CD4-positive, alpha-beta T cell treated with Interleukin-12 subunit alpha and Interleukin-12 subunit beta, for 1 hour (primary cell): ENCODE measurements around the gene TSPYL4.

ENCODE experiments used
- DNase-seq: peaks from one replicate; pipeline ENCODE4 v3.0.0-alpha.2; 2020

TSPYL4 gene

DNA sequence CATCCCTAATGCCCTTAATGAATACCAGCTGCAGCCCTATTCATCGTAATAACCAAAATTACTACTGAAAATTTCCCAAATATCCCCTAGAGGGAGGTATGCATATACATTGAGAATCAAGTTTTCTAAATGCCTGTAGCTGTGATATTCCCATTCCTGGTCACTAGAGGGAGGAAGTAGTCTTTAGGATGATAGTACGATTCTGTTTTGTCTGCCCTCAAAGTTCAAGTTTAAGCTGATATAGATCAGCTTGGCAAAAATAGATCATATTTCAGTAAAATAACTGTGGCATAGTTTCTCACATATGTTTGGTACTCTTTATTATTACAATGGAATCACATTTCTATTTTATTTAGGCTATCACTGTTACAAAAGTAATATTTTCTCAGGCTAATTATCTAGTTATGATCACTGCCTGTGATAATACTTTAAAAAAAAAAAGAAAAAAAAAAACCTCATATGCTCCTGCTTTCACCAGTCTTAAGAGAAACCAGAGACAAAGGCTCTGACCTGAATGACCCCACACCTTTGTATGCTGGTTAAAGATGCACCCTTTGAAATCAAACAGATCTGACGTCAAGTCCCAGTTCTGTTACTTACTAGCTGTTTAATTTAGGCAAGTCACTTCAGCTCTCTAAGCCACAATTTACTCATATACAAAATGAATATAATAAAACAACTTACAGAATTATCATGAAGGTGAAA is 14.9 kb upstream of the TSPYL4 start:
- DNase-seq, result peak; percentile 68

DNA sequence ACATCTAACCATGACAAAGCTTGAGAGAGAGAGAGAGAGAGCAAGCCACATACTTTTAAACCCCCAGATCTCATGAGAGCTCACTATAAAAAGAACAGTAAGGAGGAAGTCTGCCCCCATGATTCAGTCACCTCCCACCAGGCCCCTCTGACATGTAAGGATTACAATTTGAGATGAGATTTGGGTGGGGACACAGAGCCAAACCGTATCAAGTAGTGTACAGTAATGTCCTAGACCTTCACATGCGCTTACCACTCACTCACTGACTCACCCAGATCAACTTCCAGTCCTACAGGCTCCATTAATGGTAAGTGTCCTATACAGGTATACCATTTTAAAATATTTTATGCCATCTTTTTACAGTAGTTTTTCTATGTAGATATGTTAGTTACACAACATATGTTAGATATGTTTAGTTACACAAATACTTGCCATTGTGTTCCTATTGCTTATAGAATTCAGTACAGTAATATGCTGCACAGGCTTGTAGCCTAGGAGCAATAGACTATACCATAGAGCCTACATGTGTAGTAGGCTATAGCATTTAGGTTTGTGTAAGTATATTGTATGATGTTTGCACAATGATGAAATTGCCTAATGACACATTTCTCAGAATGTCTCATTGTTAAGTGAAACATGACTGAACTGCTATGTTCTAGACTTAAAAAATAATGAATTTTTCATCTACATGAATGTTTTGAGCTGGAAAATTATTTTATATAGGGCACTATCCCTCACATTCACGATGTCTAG is 14.1 kb upstream of the TSPYL4 start:
- DNase-seq, result no peak

- no peak for DNase-seq
These were observed 12.9 kb upstream of the TSPYL4 start for GRCh38 chr6:116266803-116267202.

GRCh38 chr6:116265041-116265829 is 11.4 kb upstream of the TSPYL4 start:
- no peak for DNase-seq

GRCh38 chr6:116263353-116263752 is 9.5 kb upstream of the TSPYL4 start:
- no peak for DNase-seq

GRCh38 chr6:116258520-116258919 is 4.6 kb upstream of the TSPYL4 start:
- DNase-seq, result no peak

DNA sequence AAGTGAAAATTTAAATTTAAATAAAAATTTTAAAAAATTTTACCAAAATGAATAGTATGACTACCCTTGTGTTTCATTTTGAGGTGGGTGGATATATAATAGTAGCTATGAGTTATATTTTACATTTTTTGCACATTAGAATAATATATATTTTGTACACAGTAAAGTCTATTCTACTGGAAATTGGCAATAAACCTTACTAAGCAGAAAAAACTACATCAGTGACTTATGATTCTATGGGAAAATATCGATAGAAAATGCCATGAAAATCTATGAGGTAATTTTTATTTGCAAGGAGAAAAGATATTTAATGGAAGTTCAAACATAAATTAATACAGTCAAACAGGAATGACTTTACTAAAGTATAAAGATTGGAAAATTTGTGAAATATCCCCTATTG is 2.8 kb upstream of the TSPYL4 start:
- no peak for DNase-seq

DNA sequence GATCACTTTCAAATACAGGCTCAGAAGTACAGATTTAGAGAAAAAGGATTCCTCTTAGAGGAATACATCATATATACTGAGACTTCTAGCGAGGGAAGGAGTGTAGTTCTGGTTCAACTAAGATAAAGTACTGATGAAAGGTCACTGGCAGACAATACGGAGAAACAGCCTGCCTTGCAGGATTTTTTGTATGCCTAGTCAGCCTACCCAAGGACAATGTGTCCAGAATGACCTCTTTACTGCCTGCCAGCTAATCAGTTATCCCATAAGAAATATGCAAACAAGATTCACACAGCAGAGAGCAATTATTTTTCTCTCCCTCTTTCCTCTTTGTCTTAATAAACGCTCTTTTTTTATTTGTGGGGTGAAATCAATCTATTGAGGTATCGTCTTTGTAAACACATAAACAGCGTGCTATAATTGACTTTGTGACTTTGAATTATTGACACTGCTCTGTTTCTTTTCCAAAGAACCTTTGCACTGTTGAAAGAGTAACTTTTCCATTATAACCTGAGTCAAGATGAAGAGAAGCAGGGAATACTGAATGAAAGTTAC is 1.4 kb upstream of the TSPYL4 start:
- no peak for DNase-seq

GRCh38 chr6:116254297-116255056 is 602 bp upstream of the TSPYL4 start:
- DNase-seq, result no peak

GRCh38 chr6:116253188-116253504 is 729 bp downstream of the TSPYL4 start:
- DNase-seq, result no peak

DNA sequence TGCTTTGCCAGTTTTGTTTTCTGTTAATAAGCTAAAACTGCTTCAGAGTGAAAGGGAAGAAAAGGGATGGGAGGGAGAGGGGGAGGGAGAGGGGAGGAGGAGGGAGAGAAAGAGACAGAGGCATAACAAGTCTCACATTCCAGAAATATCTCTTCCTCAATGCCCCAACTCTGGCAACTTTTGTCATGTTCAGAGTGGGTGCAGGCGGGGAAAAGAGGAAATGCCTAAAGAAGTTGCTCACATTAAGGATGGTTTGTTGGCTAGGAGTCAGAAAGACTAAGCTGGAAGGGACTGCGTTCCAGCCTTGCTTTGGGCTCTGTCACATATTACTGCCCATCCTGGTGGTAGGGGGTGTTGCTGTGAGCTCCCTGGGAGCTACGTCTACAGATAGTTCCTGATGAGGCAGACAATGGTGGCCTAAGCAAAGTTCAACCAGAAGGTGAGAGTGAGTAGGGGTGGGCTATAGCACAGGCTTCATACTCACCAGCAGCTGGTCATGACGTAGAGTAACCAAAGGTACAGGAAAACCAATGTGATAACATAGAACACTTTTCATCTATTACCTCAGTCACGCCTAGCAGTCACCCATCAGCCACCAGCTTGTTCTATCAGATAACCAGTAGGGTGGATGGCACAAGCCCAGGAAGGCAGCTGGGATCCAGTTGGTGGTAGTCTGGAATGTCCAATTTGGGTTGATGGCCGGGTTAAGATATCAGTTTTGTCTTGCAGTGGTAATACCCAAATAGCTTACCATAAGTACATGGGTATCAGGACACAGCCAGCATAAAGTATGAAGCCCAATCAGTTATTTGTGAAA is 2.1 kb downstream of the TSPYL4 start:
- no peak for DNase-seq

GRCh38 chr6:116248577-116248976 is 5.3 kb downstream of the TSPYL4 start:
- no peak for DNase-seq

DNA sequence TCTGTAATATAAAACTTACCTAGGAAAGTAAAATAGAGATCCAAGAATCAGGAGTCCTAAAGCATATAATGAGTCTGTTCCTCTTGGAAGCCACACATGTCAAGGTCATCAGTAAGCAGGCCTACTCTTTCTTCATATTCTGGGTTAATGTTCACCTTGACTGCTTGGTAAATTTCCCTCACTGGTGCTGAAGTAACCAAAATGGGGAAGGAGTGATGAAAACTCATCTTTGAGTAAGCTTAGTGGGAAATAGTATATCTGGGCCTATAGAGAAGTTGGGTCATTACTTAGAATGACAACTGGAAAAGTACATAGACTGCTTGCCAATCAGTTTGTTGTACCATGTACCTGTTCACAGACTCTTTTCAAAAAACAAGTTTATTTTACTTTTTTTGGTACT is 6.6 kb downstream of the TSPYL4 start:
- no peak for DNase-seq

DNA sequence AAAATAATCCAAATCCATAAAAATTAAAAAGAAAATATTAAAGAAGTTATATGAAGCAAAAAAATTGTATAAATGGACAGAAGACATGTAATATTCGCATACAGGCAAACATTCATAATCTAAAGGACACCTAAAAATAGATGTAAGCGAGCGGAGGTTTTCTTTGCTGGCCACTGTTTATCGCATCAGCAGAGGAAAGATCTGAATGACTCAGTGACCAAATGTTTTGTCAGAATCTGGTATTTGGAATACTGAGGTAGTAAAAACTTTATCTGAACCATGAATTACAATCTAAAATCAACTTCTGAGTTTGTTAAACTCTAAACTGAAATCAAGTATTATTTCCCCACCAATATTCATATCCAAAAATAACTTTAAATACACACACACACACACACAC is 7.8 kb downstream of the TSPYL4 start:
- no peak for DNase-seq

DNA sequence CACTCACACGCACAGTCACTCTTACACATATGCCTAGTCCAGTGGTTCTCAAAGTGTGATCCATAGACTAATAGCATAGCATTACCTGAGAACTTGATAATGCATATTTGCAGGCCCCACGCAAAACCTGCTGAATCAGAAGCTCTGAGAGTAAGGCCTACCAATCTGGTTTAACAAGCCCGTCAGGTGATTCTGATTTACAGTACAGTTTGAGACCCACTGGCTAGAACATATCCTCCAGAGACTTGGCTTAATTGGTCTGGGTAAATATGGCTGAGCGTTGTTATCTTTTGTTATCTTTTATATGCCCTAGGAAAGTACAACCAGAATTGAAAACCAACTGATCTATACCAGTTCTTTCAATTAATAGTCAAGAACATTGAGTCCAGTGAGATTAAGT is 9.6 kb downstream of the TSPYL4 start:
- no peak for DNase-seq

DNA sequence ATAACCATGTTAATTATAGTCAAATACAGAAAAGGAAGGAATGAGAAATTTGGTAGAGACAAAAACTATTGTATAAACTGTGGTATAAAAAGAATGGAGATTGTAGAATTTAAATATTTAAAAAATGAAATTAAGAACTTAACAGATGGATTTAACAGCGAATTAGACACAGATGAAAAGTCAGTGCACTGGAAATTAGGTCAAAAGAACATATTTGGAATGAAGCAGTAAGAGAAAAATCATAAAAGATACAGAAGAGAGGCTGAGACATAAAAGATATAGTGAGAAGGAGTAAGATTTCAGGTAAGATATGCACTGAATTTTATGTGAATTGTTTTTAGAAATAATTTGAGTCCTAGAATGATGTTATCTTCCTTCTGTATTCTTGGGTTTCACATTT is 14.0 kb downstream of the TSPYL4 start:
- no peak for DNase-seq

DNA sequence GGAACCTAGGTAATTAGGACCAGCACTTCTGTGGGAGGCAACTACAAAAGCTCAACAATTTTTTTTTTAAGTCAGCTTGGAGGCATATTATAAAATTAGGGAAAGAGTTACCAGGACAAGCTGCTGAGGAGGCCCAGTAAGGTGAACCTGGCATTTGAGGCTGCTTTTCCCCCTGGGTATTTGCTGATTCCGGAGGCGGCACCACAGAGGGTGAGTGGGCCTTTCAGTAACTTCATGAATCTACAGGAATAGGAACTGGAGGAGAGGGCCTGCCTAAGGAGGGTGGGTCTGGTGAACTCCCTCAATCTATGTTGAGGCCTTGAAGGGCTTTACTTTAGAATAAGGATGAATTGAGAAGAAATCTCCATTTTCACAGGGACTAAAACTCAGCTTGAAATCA is 14.6 kb downstream of the TSPYL4 start:
- no peak for DNase-seq

DNA sequence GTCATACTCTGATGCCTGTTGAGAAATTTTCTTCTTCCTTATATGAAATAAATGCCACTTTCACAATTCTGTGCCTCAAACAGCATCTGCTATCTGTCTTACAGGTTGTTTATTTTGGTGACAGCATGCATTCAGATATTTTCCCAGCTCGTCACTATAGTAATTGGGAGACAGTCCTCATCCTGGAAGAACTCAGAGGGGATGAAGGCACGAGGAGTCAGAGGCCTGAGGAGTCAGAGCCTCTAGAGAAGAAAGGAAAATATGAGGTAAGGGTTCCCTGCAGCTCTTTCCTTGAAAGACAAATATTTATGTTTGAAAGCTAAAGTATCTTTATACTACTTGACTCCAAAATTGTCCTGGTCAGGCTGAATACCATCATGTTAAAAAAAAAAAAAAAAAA is 15.8 kb downstream of the TSPYL4 start:
- no peak for DNase-seq

- no peak for DNase-seq
These were observed 19.2 kb downstream of the TSPYL4 start for GRCh38 chr6:116234689-116235088.

GRCh38 chr6:116229287-116229913 is 24.5 kb downstream of the TSPYL4 start:
- DNase-seq, result no peak

- no peak for DNase-seq
These were observed 30.5 kb downstream of the TSPYL4 start for GRCh38 chr6:116223355-116223754.

GRCh38 chr6:116221911-116222310 is 32.0 kb downstream of the TSPYL4 start:
- no peak for DNase-seq
